ENCODE results near the gene RAP2C. TPM values are rescaled to one million over a fixed set of nuclear protein-coding genes. Genes with fewer than 3 reads are reported as not detected.

RAP2C gene
- total RNA-seq, 2 donors from 2014 or later, result 39.7 to 60.8 TPM

DNA sequence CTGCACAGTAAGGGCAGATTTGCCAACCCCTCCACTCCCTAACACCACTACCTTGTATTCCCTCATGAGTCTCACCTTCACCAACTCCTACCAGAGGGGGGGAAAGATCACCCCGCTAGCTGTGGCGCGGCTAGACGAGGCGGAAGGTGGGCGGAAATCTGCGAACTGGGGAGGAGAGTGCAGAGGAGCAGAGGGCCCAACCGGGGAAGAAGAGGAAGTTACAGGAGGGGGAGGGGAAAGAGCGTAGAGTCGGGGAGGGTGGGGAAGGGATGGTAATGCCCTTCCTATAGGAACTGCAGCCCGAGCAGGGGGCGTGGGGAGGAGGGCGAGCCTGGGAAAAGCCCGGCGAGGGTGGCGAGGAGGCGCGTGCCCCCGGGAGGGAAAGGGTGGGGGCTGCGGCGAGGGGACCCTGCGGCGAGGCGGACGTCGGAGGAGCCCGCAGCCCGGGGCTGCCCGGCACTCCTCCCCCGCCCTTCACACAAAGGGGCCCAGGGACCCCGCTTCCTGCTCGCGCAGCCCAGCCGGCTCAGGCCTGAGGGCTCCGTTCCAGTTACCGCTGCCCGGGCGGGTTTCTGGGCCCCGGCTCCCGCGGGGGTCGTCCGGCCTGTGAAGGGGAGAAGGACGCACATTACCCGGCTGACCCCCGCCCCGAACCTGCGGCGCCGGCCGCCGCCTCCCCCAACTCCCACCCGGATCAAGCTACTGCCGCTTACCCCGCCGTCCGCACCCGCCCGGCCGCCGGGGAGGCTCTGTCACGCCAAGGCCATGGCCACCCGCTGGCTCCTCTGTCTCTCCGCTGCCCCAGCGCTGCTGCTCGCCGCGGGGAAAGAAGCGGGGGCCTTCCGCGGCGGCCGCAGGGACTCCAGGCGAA, 1.8 kb downstream of the RAP2C start:
- 0% methylated on average over 55 of the region's 74 CpGs; no CpG with 5 or more reads in 1 of the 2 experiments for WGBS, 2 experiments (ENCODE audit: insufficient coverage in 1 of 2, insufficient read length in 1 of 2)
- Histone ChIP-seq H3K27ac (ENCODE audit: low read depth, low read length) (peak overlapping the region; percentile 94), H3K4me3 (ENCODE audit: low read length) (peak overlapping the region; percentile 96), H3K9ac (ENCODE audit: extremely low read depth, low read length, poor library complexity, severe bottlenecking) (peak overlapping the region; percentile 81), H3K27me3 (ENCODE audit: control insufficient read depth, insufficient read depth, low read length, poor library complexity, severe bottlenecking) (no peaks in the 10 kb centered on the region), H3K36me3 (ENCODE audit: control insufficient read depth, insufficient read depth, low read length) (peaks cover 24% of the 10 kb centered on the region), H3K9me3 (ENCODE audit: control insufficient read depth, low read length) (no peaks in the 10 kb centered on the region), H3K4me1 (ENCODE audit: control insufficient read depth, insufficient read depth, low read length) (no peaks in the 10 kb centered on the region)
- peak overlapping the region; percentile 93 for H3K27ac Mint-ChIP-seq
- H3K9me3 Mint-ChIP-seq, result no peaks in the 10 kb centered on the region
- DNase-seq, result peak; percentile 86
- H3K4me3 Mint-ChIP-seq, result peak overlapping the region; percentile 92
- peaks cover 21% of the 10 kb centered on the region for H3K36me3 Mint-ChIP-seq (ENCODE audit: low read depth)
- H3K4me1 Mint-ChIP-seq, result peaks cover 30% of the 10 kb centered on the region
- H3K27me3 Mint-ChIP-seq (ENCODE audit: insufficient read depth), result no peaks in the 10 kb centered on the region
- TF ChIP-seq, protein P1, sequence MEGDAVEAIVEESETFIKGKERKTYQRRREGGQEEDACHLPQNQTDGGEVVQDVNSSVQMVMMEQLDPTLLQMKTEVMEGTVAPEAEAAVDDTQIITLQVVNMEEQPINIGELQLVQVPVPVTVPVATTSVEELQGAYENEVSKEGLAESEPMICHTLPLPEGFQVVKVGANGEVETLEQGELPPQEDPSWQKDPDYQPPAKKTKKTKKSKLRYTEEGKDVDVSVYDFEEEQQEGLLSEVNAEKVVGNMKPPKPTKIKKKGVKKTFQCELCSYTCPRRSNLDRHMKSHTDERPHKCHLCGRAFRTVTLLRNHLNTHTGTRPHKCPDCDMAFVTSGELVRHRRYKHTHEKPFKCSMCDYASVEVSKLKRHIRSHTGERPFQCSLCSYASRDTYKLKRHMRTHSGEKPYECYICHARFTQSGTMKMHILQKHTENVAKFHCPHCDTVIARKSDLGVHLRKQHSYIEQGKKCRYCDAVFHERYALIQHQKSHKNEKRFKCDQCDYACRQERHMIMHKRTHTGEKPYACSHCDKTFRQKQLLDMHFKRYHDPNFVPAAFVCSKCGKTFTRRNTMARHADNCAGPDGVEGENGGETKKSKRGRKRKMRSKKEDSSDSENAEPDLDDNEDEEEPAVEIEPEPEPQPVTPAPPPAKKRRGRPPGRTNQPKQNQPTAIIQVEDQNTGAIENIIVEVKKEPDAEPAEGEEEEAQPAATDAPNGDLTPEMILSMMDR (conservative IDR thresholded peaks at IDR 0.05), result no peak

DNA sequence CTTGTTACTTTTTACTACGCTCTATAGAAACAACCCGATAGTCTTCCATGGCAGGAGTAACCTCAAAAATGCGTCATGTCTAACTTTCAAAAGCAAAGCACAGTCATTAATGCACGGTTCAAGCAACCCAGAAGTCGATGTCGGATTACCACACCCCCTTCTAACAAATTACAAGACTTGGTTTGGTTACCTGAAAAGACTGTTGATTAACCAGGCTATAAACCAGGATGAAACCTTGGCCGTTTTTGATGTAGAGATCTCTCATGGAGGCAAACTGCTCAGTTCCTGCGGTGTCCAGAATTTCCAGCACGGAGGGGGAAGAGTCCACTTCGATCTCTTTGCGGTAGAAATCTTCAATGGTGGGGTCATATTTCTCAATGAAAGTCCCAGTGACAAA, 2.4 kb downstream of the RAP2C start:
- H3K9me3 ChIP-seq (ENCODE audit: control insufficient read depth, low read length), result no peaks in the 10 kb centered on the region
- Mint-ChIP-seq H3K4me3 (peak overlapping the region; percentile 92), H3K27me3 (ENCODE audit: insufficient read depth) (no peaks in the 10 kb centered on the region), H3K9me3 (no peaks in the 10 kb centered on the region), H3K36me3 (ENCODE audit: low read depth) (peaks cover 25% of the 10 kb centered on the region), H3K27ac (peak overlapping the region; percentile 93), H3K4me1 (peaks cover 30% of the 10 kb centered on the region)
- H3K4me3 ChIP-seq (ENCODE audit: low read length), result peak overlapping the region; percentile 96
- peak overlapping the region; percentile 73 for H3K9ac ChIP-seq (ENCODE audit: extremely low read depth, low read length, poor library complexity, severe bottlenecking)
- no peaks in the 10 kb centered on the region for H3K4me1 ChIP-seq (ENCODE audit: control insufficient read depth, insufficient read depth, low read length)
- H3K27me3 ChIP-seq (ENCODE audit: control insufficient read depth, insufficient read depth, low read length, poor library complexity, severe bottlenecking), result no peaks in the 10 kb centered on the region
- 4% methylated on average over 9 of the region's 11 CpGs; no CpG with 5 or more reads in 1 of the 2 experiments for whole genome bisulfite sequencing, 2 experiments (ENCODE audit: insufficient coverage in 1 of 2, insufficient read length in 1 of 2)
- H3K27ac ChIP-seq (ENCODE audit: low read depth, low read length), result peak overlapping the region; percentile 94
- H3K36me3 ChIP-seq (ENCODE audit: control insufficient read depth, insufficient read depth, low read length), result peaks cover 28% of the 10 kb centered on the region
- TF ChIP-seq, protein P1 (conservative IDR thresholded peaks at IDR 0.05), result no peak
- DNase-seq, result no peak

DNA sequence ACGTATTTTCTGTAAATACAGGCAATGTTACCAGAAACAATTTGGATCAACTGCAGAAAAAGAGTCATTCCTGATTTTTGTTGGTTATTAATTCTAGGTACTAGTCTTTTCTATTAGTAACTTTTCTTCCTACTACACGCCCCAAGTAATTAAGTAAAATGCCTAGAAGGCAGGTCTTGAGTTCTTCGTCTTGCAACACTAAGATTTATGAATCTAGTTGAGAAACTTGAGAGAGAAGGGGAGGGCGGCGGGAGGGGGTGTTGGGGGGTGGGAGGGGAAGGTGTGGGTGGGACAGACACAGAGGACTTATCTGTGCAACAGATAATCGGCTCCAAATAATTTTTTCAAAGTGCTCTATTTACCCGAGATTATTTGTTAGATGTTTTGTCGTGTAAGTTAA, 3.0 kb downstream of the RAP2C start:
- peak overlapping the region; percentile 73 for H3K9ac ChIP-seq (ENCODE audit: extremely low read depth, low read length, poor library complexity, severe bottlenecking)
- no peaks in the 10 kb centered on the region for H3K9me3 Mint-ChIP-seq
- no peak for DNase-seq
- peaks cover 30% of the 10 kb centered on the region for H3K36me3 Mint-ChIP-seq (ENCODE audit: low read depth)
- peak overlapping the region; percentile 93 for H3K27ac Mint-ChIP-seq
- peaks cover 33% of the 10 kb centered on the region for H3K36me3 ChIP-seq (ENCODE audit: control insufficient read depth, insufficient read depth, low read length)
- H3K27me3 ChIP-seq (ENCODE audit: control insufficient read depth, insufficient read depth, low read length, poor library complexity, severe bottlenecking), result no peaks in the 10 kb centered on the region
- no peaks in the 10 kb centered on the region for H3K27me3 Mint-ChIP-seq (ENCODE audit: insufficient read depth)
- no peak overlapping the region for H3K27ac ChIP-seq (ENCODE audit: low read depth, low read length)
- peak overlapping the region; percentile 92 for H3K4me3 Mint-ChIP-seq
- TF ChIP-seq, protein P1 (conservative IDR thresholded peaks at IDR 0.05), result no peak
- WGBS, 2 experiments (ENCODE audit: insufficient coverage in 1 of 2, insufficient read length in 1 of 2), result 33% methylated on average over 1 of the region's 8 CpGs; no CpG with 5 or more reads in 1 of the 2 experiments
- no peaks in the 10 kb centered on the region for H3K4me1 ChIP-seq (ENCODE audit: control insufficient read depth, insufficient read depth, low read length)
- peak overlapping the region; percentile 96 for H3K4me3 ChIP-seq (ENCODE audit: low read length)
- peaks cover 30% of the 10 kb centered on the region for H3K4me1 Mint-ChIP-seq
- H3K9me3 ChIP-seq (ENCODE audit: control insufficient read depth, low read length), result no peaks in the 10 kb centered on the region
